ENCODE results near the gene PML.
A peak's percentile ranks its signal among the peaks of the same experiment; 100 is the strongest.
"Not testable (repeated sequence)": the region's sequence is repeated elsewhere in the genome, so short reads cannot be mapped to it uniquely, and the experiment has no call there.

PML gene

DNA sequence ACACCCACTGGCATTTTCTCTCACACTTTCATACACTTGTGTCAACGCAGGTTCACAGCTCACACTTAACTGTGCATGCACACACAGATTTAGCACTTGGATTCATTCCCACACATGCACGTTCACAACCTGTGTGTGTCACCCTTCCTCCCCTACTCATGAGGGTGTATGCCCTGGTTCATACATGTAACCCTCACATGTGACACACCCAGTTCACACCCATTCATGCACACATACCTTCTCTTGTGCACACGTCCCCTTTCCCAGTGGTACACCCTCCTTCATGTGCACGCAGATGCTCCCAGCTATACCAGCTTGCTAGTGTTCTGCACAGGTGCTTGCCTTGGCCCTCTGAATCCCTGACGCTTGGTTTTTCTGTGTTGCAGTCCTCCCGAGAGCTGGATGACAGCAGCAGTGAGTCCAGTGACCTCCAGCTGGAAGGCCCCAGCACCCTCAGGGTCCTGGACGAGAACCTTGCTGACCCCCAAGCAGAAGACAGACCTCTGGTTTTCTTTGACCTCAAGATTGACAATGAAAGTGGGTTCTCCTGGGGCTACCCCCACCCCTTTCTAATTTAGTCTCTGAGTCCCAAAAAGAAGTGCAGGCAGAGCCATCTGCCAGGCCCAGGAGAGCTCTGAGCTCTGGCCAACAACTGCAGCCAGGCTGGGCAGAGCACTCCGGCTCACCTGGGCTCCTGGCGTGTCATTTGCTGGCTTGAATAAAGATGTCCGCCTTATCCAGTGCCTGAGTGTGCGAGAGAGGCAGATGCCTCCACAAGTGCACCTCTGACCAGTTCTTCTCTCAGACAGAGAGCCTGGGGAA, 48.3 kb downstream of the PML start:
- DNase-seq: no peak

DNA sequence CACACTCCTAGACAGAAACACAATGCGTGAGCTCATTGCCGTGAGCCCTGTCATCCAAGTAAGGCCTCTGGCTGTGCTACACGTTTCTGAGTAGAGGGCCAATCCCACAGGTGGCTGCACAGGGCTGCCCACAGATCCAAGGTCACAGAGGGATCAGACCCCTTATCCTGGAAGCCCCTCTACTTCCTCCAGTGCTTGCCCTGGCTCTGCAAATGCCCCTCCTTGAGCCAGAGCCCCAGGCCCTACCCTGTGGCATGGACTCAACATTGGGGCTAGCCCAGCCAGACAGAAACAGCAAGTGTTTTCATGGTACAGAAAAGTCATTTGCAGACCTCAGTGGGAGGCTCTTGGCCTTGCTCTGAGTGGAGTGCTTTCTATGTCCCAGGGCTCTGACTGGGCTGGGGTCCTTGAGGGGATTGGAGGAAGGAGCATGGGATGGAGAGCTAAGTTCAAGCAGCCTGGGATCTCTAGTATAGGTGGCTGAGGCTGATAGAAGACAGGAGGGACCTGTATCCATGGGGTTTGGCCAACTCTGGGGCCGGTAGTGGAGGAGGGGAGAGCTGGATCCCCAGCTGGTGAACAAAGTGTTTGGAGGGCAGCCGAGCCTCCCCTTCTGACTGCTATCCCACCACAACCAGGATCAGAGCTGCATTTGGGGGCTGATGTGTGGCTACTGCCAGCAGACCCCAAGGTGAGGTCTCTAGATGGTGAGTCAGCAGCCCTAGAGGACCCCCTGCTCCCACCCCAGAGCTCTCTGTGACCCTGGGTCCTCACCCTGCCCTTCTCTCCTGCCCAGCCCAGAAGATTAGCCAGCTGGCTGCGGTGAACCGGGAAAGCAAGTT, 49.1 kb downstream of the PML start:
- DNase-seq: no peak

DNA sequence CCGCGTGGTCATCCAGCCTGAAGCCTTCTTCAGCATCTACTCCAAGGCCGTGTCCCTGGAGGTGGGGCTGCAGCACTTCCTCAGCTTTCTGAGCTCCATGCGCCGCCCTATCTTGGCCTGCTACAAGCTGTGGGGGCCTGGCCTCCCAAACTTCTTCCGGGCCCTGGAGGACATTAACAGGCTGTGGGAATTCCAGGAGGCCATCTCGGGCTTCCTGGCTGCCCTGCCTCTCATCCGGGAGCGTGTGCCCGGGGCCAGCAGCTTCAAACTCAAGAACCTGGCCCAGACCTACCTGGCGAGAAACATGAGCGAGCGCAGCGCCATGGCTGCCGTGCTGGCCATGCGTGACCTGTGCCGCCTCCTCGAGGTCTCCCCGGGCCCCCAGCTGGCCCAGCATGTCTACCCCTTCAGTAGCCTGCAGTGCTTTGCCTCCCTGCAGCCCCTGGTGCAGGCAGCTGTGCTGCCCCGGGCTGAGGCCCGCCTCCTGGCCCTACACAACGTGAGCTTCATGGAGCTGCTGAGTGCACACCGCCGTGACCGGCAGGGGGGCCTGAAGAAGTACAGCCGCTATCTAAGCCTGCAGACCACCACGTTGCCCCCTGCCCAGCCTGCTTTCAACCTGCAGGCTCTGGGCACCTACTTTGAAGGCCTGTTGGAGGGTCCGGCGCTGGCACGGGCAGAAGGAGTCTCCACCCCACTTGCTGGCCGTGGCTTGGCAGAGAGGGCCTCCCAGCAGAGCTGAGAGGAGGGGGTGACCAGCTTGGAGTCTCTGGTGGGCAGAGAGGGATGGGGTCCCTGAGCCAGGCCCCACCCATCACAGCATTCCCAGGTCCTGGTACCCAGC, 50.0 kb downstream of the PML start:
- no peak for DNase-seq

DNA sequence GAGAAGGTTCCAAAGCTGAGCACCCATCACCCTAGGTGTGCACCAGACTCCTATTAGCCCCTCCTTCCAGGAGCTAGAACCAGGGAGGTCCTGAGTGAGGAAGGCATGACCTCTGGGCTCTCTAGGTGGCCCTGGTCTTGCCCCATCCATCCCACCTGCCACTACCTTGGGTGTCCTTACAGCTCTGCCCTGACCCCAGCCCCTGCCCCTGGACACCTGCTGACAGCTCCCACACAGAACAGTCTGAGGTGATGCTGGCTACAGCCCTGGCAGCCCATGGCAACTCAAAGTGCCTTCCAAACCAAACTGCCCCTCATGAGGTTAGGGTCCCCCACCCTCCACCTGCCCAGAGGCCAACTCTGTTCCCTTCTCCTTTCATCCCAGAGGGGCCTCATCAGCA, 50.7 kb downstream of the PML start:
- DNase-seq: no peak

GRCh38 chr15:74045636-74046274, 51.2 kb downstream of the PML start:
- DNase-seq: no peak

DNA sequence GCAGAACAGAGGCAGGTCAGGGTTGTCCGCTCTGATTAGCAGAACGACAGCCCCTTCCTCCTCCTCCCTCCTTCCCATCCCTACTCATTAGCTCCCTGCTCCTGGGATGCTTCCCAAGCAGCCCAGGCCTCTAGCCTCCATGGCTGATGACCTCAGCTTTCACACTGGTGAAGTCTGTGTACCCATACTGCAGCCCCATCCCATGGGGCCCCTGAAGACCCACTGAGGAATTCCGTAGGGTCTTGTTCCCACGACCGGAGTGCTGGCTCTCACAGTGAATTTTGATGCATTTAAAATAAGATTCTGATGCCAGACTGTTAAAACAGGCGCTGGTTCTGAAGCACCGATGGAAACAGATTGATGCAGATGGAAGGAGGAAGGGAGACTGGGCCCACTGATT, 51.8 kb downstream of the PML start:
- DNase-seq: no peak

DNA sequence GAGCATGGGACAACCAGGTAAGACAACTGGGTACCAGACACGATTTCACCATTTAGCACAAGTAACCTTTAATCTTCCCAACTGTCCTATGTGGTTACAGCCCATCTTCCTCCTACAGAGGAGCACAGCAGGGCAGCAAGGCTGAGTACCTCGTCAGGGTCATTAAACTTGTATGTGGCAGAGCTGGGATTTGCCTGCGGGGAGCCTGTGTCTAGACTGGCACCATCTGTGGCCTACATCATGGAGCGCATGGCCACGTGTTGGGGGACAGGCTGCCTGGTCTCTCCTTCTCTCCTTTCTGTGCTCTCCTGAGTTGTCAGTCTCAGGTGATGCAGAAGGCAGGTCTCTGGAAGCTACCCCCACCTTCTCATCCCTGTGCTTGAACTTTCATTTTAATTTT, 55.6 kb downstream of the PML start:
- no peak for DNase-seq

DNA sequence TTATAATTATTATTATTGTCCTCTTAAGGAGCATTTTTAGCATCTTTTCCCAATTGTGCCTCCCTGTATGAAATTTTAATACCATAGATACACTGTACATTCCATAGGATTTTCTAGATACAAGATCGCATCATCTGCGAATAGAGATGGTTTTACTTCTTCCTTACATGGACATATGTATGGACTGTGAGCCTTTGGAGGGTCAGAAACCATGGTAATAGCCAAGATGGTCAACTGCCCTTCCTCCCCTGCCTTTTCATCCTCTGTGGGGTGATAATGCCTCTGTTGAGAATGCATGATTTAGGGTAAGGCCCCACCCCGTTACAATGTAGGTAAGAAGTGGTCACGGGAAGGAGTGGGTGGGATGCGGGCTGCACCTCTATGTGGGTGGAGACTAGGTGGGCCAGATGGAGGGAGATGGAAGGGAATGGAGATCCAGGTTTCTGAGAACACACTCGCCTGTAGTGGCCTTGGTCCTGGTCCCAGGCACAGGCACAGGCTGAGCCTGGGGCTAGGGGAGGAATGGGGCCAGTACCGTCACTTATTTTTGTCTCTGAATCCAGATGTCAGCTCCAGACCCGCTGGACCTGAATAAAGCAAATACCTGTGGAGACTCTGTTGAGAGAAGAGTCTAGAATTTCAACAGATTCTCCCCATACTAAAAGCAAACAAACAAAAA, 56.2 kb downstream of the PML start:
- DNase-seq: no peak

- DNase-seq: not testable (repeated sequence)
Measured at GRCh38 chr15:74052271-74053260, 58.0 kb downstream of the PML start.

GRCh38 chr15:74053517-74053916, 59.0 kb downstream of the PML start:
- DNase-seq: no peak

GRCh38 chr15:74053941-74054529, 59.5 kb downstream of the PML start:
- DNase-seq: peak; percentile 80

DNA sequence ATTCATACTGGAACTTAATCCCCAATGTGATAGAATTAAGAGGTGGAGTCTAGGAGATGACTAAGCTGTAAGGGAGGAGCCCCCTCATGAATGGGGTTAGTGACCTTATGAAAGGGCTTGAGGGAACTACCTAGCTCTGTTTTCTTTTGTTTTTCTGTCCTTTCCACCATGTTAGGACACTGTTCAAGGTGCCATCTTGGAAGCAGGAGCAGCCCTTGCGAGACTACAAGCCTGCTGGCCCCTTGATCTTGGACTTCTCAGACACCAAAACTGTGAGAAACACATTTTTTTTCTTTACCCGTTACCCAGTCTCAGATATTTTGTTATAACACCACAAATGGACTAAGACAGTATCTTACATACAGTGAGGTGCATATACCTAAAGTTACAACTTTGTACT, 61.3 kb downstream of the PML start:
- no peak for DNase-seq

GRCh38 chr15:74056330-74056729, 61.8 kb downstream of the PML start:
- DNase-seq: not testable (repeated sequence)

DNA sequence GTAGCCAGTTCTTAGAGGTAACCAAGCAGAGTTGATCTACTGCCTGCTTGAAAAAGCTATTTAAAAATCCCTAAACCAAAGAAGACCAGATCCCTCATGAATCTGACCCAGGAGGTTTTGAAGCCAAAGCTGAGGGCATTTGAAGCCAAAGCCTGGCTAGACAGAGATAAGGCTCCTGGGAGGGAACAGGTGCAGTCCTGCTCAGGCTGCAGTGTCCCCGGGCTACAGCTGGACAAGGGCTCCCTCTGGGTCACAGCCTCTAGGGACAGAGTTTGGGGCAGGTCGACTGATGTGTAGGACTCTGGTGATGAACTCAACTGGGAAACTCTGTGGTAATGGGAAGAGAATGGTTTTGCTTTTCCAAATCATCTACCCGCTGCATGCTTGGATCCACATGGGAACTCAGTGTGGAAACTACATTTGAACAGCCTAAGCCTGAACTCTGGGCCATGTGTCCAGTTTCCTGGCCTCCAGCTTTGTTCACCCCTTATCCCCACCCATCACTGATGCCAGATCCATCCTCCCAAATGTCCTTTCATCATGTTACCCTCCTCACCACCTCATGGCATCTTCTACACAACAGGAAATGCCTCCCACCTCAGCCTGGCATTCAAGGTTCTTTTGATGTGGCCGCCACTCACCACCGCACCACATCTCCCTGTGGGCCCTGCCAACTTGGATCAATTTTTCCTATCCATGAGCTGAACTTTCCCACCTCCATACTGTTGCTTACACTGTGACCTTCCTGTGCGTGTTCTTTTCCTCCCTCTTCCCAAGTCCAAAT, 64.7 kb downstream of the PML start:
- DNase-seq: not testable (repeated sequence)

GRCh38 chr15:74060251-74060650, 65.7 kb downstream of the PML start:
- no peak for DNase-seq

DNA sequence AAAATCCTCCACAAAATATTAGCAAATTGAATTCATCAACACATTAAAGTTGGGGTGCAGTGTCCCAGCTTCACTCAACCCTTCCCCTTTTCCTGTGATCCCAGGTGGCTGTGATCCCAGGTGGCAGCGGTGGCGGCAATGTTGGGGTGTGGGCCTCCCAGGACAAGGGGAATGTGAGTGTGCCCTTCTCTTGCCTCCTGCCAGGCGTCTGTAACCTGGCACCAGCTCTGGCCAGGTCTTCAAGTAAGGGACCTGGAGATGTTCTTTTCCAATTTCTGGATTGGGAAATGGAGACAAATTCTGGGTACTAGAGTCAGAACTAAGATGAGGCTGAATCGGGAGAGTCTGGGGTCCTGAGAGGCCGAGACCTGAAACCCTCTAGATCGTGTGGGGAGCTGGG, 67.7 kb downstream of the PML start:
- DNase-seq: no peak

DNA sequence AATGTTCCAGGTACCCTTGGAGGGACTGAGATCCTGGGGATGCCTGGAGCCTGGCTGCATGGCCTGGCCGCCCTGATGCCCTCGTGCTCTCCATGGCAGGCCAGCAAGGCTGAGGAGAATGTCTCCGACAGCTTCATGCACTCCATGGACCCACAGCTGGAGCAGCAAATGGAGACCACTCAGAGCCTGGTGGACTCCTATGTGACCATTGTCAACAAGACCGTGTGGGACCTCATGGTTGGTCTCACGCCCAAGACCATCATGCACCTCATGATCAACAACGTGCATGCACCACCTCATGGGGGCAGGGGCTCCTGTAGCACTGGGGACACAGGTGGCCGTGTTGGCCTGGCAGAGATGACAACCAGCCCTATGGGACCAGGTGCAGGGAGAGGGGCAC, 68.2 kb downstream of the PML start:
- no peak for DNase-seq

GRCh38 chr15:74063425-74064146, 69.1 kb downstream of the PML start:
- not testable (repeated sequence) for DNase-seq

GRCh38 chr15:74064183-74064582, 69.7 kb downstream of the PML start:
- not testable (repeated sequence) for DNase-seq
